Glutamatergic neuron (in vitro differentiated cells): Measurements from ENCODE around the gene EVA1C. TPM values are rescaled to one million over a fixed set of nuclear protein-coding genes. Genes with fewer than 3 reads are reported as not detected.

Source experiments
- DNase-seq: peaks from one replicate; pipeline ENCODE4 v3.0.0; 2022
- H3K27ac Mint-ChIP-seq: one replicate; pipeline ENCODE4 v1.8.0; 2020; ENCODE audit warnings: mild to moderate bottlenecking, mixed read lengths, inconsistent platforms; ENCODE audit not compliant: unreplicated experiment
- H3K27me3 Mint-ChIP-seq: one replicate; pipeline ENCODE4 v1.8.0; 2020; ENCODE audit warnings: mild to moderate bottlenecking, moderate library complexity, mixed read lengths, inconsistent platforms; ENCODE audit not compliant: unreplicated experiment
- H3K36me3 Mint-ChIP-seq: one replicate; pipeline ENCODE4 v1.8.0; 2020; ENCODE audit warnings: mild to moderate bottlenecking, mixed read lengths, inconsistent platforms; ENCODE audit not compliant: unreplicated experiment
- H3K4me1 Mint-ChIP-seq: one replicate; pipeline ENCODE4 v1.8.0; 2020; ENCODE audit warnings: mild to moderate bottlenecking, low read depth, mixed read lengths, inconsistent platforms; ENCODE audit not compliant: unreplicated experiment
- H3K4me3 Mint-ChIP-seq: one replicate; pipeline ENCODE4 v1.8.0; 2020; ENCODE audit warnings: mild to moderate bottlenecking, mixed read lengths, inconsistent platforms; ENCODE audit not compliant: unreplicated experiment
- H3K9me3 Mint-ChIP-seq: one replicate; pipeline ENCODE4 v1.8.0; 2020; ENCODE audit warnings: mild to moderate bottlenecking, moderate library complexity, mixed read lengths, inconsistent platforms; ENCODE audit not compliant: unreplicated experiment
- total RNA-seq: library from RNA; stranded (reverse); fragmentation: NEBNext Ultra II Directional; extraction: Animal tissue kit (Norgen Biotek cat#: 25700); gene quantifications from one replicate; pipeline ENCODE4 v1.2.1, GENCODE V29; 2021; ENCODE audit not compliant: unreplicated experiment
- TF ChIP-seq, protein P1 (sequence below): fragments of 200-600 bp; sonication (generic); IDR thresholded peaks from one replicate; pipeline ENCODE4 v1.5.0; 2021; ENCODE audit not compliant: partially characterized antibody, unreplicated experiment

The EVA1C gene
- total RNA-seq, 1 donor from 2014 or later = 2.5 TPM

DNA sequence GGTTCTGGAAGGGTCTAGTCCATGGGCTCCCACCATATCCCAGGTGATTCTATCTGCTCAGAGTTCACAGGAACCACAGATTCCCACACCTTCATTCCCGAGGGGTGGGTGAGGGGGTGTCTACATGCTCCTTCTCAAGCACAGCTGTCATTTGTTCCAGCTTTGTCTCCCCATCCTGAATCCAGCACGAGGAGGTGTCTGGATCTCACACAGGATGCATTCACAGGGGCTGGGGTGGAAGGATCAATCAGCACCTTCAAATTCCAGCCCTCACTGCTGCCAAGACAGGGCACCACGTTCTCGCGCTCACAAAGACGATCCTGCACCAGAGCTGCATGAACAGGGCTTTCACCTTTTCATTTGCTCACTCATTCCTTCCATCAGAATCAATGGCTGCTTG, 120.1 kb downstream of the EVA1C start:
- TF ChIP-seq, protein P1, sequence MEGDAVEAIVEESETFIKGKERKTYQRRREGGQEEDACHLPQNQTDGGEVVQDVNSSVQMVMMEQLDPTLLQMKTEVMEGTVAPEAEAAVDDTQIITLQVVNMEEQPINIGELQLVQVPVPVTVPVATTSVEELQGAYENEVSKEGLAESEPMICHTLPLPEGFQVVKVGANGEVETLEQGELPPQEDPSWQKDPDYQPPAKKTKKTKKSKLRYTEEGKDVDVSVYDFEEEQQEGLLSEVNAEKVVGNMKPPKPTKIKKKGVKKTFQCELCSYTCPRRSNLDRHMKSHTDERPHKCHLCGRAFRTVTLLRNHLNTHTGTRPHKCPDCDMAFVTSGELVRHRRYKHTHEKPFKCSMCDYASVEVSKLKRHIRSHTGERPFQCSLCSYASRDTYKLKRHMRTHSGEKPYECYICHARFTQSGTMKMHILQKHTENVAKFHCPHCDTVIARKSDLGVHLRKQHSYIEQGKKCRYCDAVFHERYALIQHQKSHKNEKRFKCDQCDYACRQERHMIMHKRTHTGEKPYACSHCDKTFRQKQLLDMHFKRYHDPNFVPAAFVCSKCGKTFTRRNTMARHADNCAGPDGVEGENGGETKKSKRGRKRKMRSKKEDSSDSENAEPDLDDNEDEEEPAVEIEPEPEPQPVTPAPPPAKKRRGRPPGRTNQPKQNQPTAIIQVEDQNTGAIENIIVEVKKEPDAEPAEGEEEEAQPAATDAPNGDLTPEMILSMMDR = no peak
- Mint-ChIP-seq H3K4me1 (no peaks in the 10 kb centered on the region), H3K4me3 (no peak overlapping the region), H3K27ac (no peak overlapping the region), H3K36me3 (peaks cover 8% of the 10 kb centered on the region), H3K9me3 (peaks cover 2% of the 10 kb centered on the region), H3K27me3 (peaks cover 2% of the 10 kb centered on the region)
- DNase-seq = no peak

DNA sequence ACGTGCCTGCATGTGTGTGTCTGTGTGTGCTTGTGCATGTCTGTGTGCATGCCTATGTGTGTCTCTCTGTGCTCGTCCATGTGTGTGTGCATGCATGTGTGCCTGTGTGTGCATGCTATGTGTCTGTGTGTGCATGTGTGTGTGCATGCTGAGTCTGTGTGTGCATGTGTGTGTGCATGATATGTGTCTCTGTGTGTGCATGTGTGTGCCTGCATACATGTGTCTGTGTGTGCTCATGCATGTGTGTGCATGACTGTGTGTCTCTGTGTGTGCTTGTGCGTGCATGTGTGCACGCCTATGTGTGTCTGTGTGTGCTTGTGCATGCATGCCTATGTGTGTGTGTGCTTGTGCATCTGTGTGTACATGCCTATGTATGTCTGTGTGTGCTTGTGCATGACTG, 120.5 kb downstream of the EVA1C start:
- Mint-ChIP-seq H3K4me3 (no peak overlapping the region), H3K9me3 (peaks cover 2% of the 10 kb centered on the region), H3K4me1 (no peaks in the 10 kb centered on the region), H3K27me3 (peaks cover 2% of the 10 kb centered on the region), H3K36me3 (peaks cover 8% of the 10 kb centered on the region), H3K27ac (no peak overlapping the region)
- TF ChIP-seq, protein P1 = no peak
- DNase-seq = no peak

DNA sequence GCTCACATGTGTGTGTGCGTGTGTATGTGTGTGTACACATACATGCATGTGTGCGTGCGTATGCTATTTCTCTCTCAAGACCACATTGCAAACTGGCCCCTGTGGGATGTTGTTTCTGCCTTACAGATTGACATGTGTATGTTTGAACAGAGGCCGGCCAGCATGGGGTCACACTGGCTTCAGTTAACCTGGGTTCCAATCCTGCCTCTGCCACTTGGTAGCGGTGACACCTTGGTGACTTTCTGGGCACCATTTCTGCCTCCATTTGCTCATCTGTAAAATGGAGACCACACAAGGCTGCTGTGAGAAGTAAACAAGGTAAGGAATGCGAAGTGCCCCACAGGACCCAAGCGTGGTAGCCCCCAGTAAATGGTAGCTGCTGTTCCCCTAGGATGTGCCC, 121.1 kb downstream of the EVA1C start:
- TF ChIP-seq, protein P1 = no peak
- no peaks in the 10 kb centered on the region for H3K4me1 Mint-ChIP-seq
- DNase-seq = no peak
- H3K27me3 Mint-ChIP-seq = peaks cover 2% of the 10 kb centered on the region
- peaks cover 8% of the 10 kb centered on the region for H3K36me3 Mint-ChIP-seq
- peaks cover 2% of the 10 kb centered on the region for H3K9me3 Mint-ChIP-seq
- no peak overlapping the region for H3K4me3 Mint-ChIP-seq
- no peak overlapping the region for H3K27ac Mint-ChIP-seq

DNA sequence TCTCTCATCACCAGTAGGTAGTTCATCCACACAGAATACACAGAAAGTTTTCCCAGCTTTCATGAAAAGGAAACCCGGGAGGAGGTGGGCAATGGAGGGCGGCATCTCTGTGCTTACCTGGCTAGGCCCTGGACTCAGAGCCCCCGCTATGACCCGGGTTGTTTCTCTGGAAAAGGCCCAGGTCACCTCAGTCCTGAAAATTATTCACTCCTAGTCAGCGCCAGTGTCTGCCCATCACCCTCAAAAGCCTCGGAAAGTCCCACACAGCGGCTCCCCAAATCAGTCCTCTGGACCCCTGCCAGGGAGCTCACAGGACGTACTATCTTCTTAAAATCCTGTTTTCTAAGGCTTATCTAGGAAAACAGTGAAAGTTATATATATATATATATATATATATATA, 121.6 kb downstream of the EVA1C start:
- Mint-ChIP-seq H3K4me1 (no peaks in the 10 kb centered on the region), H3K36me3 (peaks cover 8% of the 10 kb centered on the region)

DNA sequence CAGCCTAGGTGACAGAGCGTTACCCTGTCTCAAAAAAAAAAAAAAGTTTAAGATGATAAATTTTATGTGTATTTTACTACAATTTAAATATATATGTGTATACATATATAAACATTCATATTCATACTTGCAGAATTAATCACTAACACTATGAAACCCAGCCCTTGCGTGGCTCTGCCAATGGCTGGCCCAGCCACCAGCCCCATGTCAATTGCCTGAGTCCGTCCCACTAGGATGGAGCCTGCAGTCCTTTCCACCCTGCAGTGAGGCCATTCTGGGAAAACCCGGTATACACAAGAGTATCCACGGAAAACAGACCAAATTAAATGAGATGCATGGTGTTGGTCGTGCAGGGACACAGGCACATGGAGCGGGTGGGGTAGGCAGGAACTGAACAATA, 123.1 kb downstream of the EVA1C start:
- DNase-seq = no peak
- Mint-ChIP-seq H3K27ac (no peak overlapping the region), H3K36me3 (peaks cover 5% of the 10 kb centered on the region), H3K4me3 (no peak overlapping the region), H3K4me1 (no peaks in the 10 kb centered on the region), H3K27me3 (peaks cover 2% of the 10 kb centered on the region), H3K9me3 (no peaks in the 10 kb centered on the region)
- TF ChIP-seq, protein P1 = no peak

More for the DNA sequence above, 121.6 kb downstream of the EVA1C start:
- H3K4me3 Mint-ChIP-seq = no peak overlapping the region
- DNase-seq = no peak
- H3K9me3 Mint-ChIP-seq = no peaks in the 10 kb centered on the region
- TF ChIP-seq, protein P1 = no peak
- H3K27me3 Mint-ChIP-seq = peaks cover 2% of the 10 kb centered on the region
- H3K27ac Mint-ChIP-seq = no peak overlapping the region
